Hepatic stellate cell (primary cell): ENCODE results near the gene OR4K2.
"Not testable (repeated sequence)": the region's sequence is repeated elsewhere in the genome, so short reads cannot be mapped to it uniquely, and the experiment has no call there.

Experiments used
- DNase-seq: peaks from one replicate; pipeline ENCODE4 v3.0.0; 2011; ENCODE audit warnings: low spot score

OR4K2 gene

GRCh38 chr14:19874842-19875241 is at the start of gene OR4K2:
Gene OR4K2, plus strand, starts transcription at chr14:19875142. Its CDS starts 1,126 bp downstream, at chr14:19876268.
- no peak for DNase-seq

GRCh38 chr14:19827626-19828244 is 47.2 kb upstream of the OR4K2 start:
- not testable (repeated sequence) for DNase-seq

GRCh38 chr14:19828314-19828713 is 46.6 kb upstream of the OR4K2 start:
- DNase-seq = no peak

GRCh38 chr14:19834203-19834848 is 40.6 kb upstream of the OR4K2 start:
- DNase-seq = not testable (repeated sequence)

- no peak for DNase-seq
Observed at GRCh38 chr14:19838433-19838832, 36.5 kb upstream of the OR4K2 start.

GRCh38 chr14:19851365-19851764 is 23.6 kb upstream of the OR4K2 start:
- no peak for DNase-seq

- DNase-seq = not testable (repeated sequence)
Observed at GRCh38 chr14:19866061-19866669, 8.8 kb upstream of the OR4K2 start.

GRCh38 chr14:19873178-19873577 is 1.8 kb upstream of the OR4K2 start:
- DNase-seq = no peak

GRCh38 chr14:19878029-19878642 is 3.2 kb downstream of the OR4K2 start:
- no peak for DNase-seq

GRCh38 chr14:19895282-19895681 is 20.3 kb downstream of the OR4K2 start:
- DNase-seq = no peak

GRCh38 chr14:19900999-19901398 is 26.1 kb downstream of the OR4K2 start:
- DNase-seq = no peak

GRCh38 chr14:19902409-19902808 is 27.5 kb downstream of the OR4K2 start:
- DNase-seq = no peak

GRCh38 chr14:19906665-19907064 is 31.7 kb downstream of the OR4K2 start:
- no peak for DNase-seq

- no peak for DNase-seq
Observed at GRCh38 chr14:19911114-19911513, 36.2 kb downstream of the OR4K2 start.

GRCh38 chr14:19917243-19917642 is 42.3 kb downstream of the OR4K2 start:
- no peak for DNase-seq

- no peak for DNase-seq
Observed at GRCh38 chr14:19917955-19918518, 43.1 kb downstream of the OR4K2 start.

- no peak for DNase-seq
Observed at GRCh38 chr14:19918553-19919264, 43.8 kb downstream of the OR4K2 start.

GRCh38 chr14:19920021-19920657 is 45.2 kb downstream of the OR4K2 start, which contains the start of gene OR4K5:
Gene OR4K5, plus strand, starts transcription at chr14:19920607. Its CDS starts 0 bp downstream, at chr14:19920607.
- no peak for DNase-seq

- DNase-seq = no peak
Observed at GRCh38 chr14:19930617-19931016, 55.7 kb downstream of the OR4K2 start, which contains the start of gene OR4K1. Gene OR4K1, plus strand, starts transcription at chr14:19930917. Its CDS starts 4,750 bp downstream, at chr14:19935667.
